ENCODE results near the gene SLC29A4. TPM values are rescaled to one million over a fixed set of nuclear protein-coding genes. Genes with fewer than 3 reads are reported as not detected.

Gene SLC29A4
- total and polyA plus RNA-seq, 2 of the 8 experiments (the other 6 are each of a cell fraction or from before 2014, with no cell fraction given) = 6.9 to 15.1 TPM

DNA sequence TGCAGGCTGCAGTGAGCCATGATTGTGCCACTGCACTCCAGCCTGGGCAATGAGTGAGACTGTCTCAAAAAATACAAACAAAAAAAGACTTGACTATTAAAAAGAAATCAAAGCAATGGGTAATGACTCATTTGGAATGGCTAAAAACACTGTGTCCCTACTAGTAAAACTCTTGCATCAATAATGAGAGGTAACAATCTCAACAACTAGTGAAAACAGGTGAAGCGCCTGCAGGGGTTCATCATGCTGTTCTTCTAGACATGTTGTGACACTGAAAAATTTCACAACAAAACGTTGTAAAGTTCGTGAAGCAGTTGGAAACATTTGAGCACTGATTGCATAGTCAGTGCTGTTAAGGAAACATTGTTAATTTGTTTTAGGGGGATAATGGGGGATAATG, 26.9 kb upstream of the SLC29A4 start:
- no peak overlapping the region for H3K4me3 ChIP-seq (ENCODE audit: extremely low read depth in 1 of 4, insufficient read depth in 2 of 4, low read depth in 3 of 4, low read length in 4 of 4)
- peaks cover 0 to 8% (median 3%) of the 10 kb centered on the region in 4 experiments; a peak in 5 of 7 replicates for H3K4me1 ChIP-seq (replicated peaks in 1 of 4; ENCODE audit: control insufficient read depth in 3 of 4, insufficient read depth in 4 of 4, low read length in 3 of 4)
- H4K5ac ChIP-seq (ENCODE audit: insufficient read length, low read depth, low read length) = no peak overlapping the region
- no peak overlapping the region for H4K91ac ChIP-seq (replicated peaks; ENCODE audit: insufficient read length, low read length)
- no peak overlapping the region for H3K56ac ChIP-seq (replicated peaks; ENCODE audit: insufficient read length, low read depth, low read length)
- H3K36me3 ChIP-seq (ENCODE audit: control insufficient read depth in 2 of 4, insufficient read depth in 4 of 4, low read length in 3 of 4) = no peaks in the 10 kb centered on the region
- 86% methylated on average over 3 of the region's 3 CpGs; no CpG with 5 or more reads in 1 of the 2 experiments for WGBS, 2 experiments (ENCODE audit: extremely low coverage in 1 of 2, insufficient coverage in 1 of 2, insufficient read length in 1 of 2, insufficient replicate concordance in 2 of 2, low coverage in 1 of 2, low lambda C conversion rate in 2 of 2, missing lambda C conversion rate in 1 of 2)
- no peak overlapping the region for H2BK12ac ChIP-seq (ENCODE audit: low read depth, low read length)
- no peak overlapping the region for H3K18ac ChIP-seq (ENCODE audit: extremely low read depth, low read length)
- CTCF ChIA-PET (ENCODE audit: partially characterized antibody) = interaction anchor here (1.7 kb wide), 1 partner anchor 82 kb away, joined by 4 read pairs; no protein-coding TSS in a partner anchor
- H2AFZ ChIP-seq (ENCODE audit: low read length) = no peak overlapping the region
- H4K20me1 ChIP-seq (replicated peaks in 1 of 2; ENCODE audit: control insufficient read depth in 1 of 2, insufficient read depth in 2 of 2, low read length in 2 of 2) = no peaks in the 10 kb centered on the region
- no peak overlapping the region for H3K9ac ChIP-seq (replicated peaks in 1 of 4; ENCODE audit: extremely low read depth in 1 of 4, low read depth in 3 of 4, low read length in 3 of 4)
- no peak overlapping the region for H3K4ac ChIP-seq (replicated peaks; ENCODE audit: insufficient read length, low read depth, low read length)
- H3K9me3 ChIP-seq (ENCODE audit: insufficient read depth in 2 of 2, low read depth in 1 of 2, low read length in 1 of 2) = no peaks in the 10 kb centered on the region
- no peak for FAIRE-seq
- H2BK15ac ChIP-seq (ENCODE audit: low read length) = no peak overlapping the region
- H3K79me1 ChIP-seq (ENCODE audit: low read depth, low read length) = no peaks in the 10 kb centered on the region
- no peak overlapping the region for H4K8ac ChIP-seq (ENCODE audit: extremely low read depth, insufficient read depth, low read length)
- no peak overlapping the region for H3K27ac ChIP-seq (ENCODE audit: low read depth, low read length)
- no peak overlapping the region for H2BK5ac ChIP-seq (ENCODE audit: low read depth, low read length)
- no peak overlapping the region for H2BK20ac ChIP-seq (ENCODE audit: low read length)
- H3K14ac ChIP-seq (ENCODE audit: insufficient read length) = no peak overlapping the region
- POLR2A ChIA-PET (ENCODE audit: partially characterized antibody) = interaction anchor here (0.6 kb wide), 3 partner anchors 11 to 371 kb away, joined by 3 to 4 read pairs (median 3); no protein-coding TSS in a partner anchor
- H2BK120ac ChIP-seq (replicated peaks; ENCODE audit: low read depth, low read length) = no peak overlapping the region
- H2AK5ac ChIP-seq (ENCODE audit: low read depth, low read length) = no peak overlapping the region
- DNase-seq (ENCODE audit: low read depth in 1 of 2, low spot score in 2 of 2) = no peak
- H3K23me2 ChIP-seq (ENCODE audit: low read depth, low read length) = no peaks in the 10 kb centered on the region
- no peak overlapping the region for H3K4me2 ChIP-seq (ENCODE audit: insufficient read depth in 1 of 2, low read depth in 2 of 2, low read length in 2 of 2)
- H3K23ac ChIP-seq (ENCODE audit: insufficient read length) = no peak overlapping the region
- H3K79me2 ChIP-seq (ENCODE audit: control insufficient read depth in 1 of 2, insufficient read depth in 2 of 2, low read length in 2 of 2) = no peaks in the 10 kb centered on the region
- H3K27me3 ChIP-seq (replicated peaks in 1 of 4; ENCODE audit: control insufficient read depth in 3 of 4, extremely low read depth in 1 of 4, insufficient read depth in 3 of 4, low read length in 3 of 4) = no peaks in the 10 kb centered on the region
- no peak for TF ChIP-seq CHD1 (IDR thresholded peaks at IDR 0.05; ENCODE audit: low read depth, low read length)
- TF ChIP-seq PHF8 (conservative IDR thresholded peaks at IDR 0.05; ENCODE audit: low read depth, low read length) = no peak
- no peak for TF ChIP-seq CBX5 (IDR thresholded peaks at IDR 0.05; ENCODE audit: low read depth, low read length)
- TF ChIP-seq, protein P1, sequence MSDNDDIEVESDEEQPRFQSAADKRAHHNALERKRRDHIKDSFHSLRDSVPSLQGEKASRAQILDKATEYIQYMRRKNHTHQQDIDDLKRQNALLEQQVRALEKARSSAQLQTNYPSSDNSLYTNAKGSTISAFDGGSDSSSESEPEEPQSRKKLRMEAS (IDR thresholded peaks at IDR 0.05) = no peak
- no peak for TF ChIP-seq POLR2AphosphoS5 (IDR thresholded peaks at IDR 0.05; ENCODE audit: low read depth, low read length)
- no peak for TF ChIP-seq HDAC6 (IDR thresholded peaks at IDR 0.05; ENCODE audit: low read depth, low read length)
- no peak for TF ChIP-seq KDM4A (IDR thresholded peaks at IDR 0.05; ENCODE audit: low read depth, low read length, severe bottlenecking)
- TF ChIP-seq EGR1 (IDR thresholded peaks at IDR 0.05; ENCODE audit: borderline replicate concordance, low read depth, low read length) = no peak
- no peak for TF ChIP-seq SUZ12 (IDR thresholded peaks at IDR 0.05; ENCODE audit: low read length)
- TF ChIP-seq TAF1 (IDR thresholded peaks at IDR 0.05; ENCODE audit: low read depth, low read length) = no peak
- TF ChIP-seq SP4 (IDR thresholded peaks at IDR 0.05; ENCODE audit: low read length) = no peak
- no peak for TF ChIP-seq FOSL1 (IDR thresholded peaks at IDR 0.05; ENCODE audit: insufficient read depth, low read depth, low read length)
- TF ChIP-seq SIRT6 (IDR thresholded peaks at IDR 0.05; ENCODE audit: low read length) = no peak
- no peak for TF ChIP-seq TBP (IDR thresholded peaks at IDR 0.05; ENCODE audit: low read depth, low read length)
- TF ChIP-seq BACH1 (IDR thresholded peaks at IDR 0.05; ENCODE audit: low read length) = no peak
- no peak for TF ChIP-seq SIX5 (IDR thresholded peaks at IDR 0.05; ENCODE audit: low read depth, low read length)
